ENCODE results near the gene FREM1.
"Not testable (repeated sequence)": the region's sequence is repeated elsewhere in the genome, so short reads cannot be mapped to it uniquely, and the experiment has no call there.

FREM1 gene, protein sequence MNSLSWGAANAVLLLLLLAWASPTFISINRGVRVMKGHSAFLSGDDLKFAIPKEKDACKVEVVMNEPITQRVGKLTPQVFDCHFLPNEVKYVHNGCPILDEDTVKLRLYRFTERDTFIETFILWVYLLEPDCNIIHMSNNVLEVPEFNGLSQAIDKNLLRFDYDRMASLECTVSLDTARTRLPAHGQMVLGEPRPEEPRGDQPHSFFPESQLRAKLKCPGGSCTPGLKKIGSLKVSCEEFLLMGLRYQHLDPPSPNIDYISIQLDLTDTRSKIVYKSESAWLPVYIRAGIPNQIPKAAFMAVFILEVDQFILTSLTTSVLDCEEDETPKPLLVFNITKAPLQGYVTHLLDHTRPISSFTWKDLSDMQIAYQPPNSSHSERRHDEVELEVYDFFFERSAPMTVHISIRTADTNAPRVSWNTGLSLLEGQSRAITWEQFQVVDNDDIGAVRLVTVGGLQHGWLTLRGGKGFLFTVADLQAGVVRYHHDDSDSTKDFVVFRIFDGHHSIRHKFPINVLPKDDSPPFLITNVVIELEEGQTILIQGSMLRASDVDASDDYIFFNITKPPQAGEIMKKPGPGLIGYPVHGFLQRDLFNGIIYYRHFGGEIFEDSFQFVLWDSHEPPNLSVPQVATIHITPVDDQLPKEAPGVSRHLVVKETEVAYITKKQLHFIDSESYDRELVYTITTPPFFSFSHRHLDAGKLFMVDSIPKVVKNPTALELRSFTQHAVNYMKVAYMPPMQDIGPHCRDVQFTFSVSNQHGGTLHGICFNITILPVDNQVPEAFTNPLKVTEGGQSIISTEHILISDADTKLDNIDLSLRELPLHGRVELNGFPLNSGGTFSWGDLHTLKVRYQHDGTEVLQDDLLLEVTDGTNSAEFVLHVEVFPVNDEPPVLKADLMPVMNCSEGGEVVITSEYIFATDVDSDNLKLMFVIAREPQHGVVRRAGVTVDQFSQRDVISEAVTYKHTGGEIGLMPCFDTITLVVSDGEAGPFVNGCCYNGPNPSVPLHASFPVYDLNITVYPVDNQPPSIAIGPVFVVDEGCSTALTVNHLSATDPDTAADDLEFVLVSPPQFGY (N-terminal part only)

DNA sequence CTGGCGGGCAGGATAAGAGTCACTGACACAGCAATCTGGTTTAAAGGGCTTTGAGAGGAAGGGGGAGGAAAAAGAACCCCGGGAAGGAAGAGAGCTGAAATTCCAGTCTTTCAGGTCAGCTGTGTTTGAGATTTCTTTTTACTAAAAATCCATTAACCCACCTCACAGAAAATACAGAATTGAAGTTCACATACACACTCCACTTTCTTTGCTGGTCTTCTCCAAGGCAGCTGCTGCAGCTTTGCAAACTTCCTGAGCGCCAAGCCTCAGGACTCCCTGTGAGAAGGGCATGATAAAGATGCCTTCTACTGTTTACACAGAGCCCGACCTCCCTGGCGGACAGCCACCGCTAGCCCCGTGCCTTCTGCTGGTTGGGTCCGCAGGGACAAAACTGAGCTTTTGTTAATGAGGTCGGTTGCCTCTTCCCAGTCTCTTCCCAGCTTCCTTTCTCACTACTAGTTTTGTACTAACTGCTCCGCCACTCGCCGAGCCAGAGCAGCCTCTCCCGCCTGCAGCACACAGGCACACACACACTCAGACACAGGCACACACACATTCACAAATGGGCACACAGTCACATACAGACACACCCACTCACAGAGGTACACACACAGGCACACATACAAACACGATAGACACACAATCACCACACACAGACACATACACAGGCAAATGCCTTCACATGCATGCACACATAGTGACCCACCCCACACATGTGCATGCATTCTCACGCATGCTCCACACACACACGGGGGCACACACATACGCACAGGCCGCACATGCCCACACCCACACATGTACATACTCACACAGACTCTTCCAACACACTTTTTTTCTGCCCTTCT, at the start of gene FREM1:
TSS of gene FREM1 (minus strand) at position 468 of the 845 bp plus-strand sequence. CDS start 41,451 bp downstream, outside the sequence.
- DNase-seq = no peak

DNA sequence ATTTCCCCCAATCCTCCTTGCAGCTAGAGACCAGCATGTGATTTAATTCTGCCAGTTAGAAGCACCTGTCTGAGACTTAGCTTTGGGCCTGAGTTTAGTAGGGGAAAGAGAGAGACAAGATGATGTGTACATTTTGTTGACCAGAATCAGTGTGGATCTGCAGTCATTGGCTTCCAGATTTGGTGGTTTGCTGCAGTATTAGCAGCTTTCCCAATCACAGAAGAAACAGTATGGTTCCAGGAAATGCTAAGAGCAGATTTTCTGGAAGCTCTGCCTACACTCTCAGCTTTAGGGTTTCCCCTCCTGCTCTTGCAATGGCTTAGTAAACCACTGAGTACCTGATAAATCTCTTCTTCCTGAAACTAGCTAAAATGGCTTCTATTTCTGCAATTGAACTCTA, 48.8 kb upstream of the FREM1 start:
- no peak for DNase-seq

DNA sequence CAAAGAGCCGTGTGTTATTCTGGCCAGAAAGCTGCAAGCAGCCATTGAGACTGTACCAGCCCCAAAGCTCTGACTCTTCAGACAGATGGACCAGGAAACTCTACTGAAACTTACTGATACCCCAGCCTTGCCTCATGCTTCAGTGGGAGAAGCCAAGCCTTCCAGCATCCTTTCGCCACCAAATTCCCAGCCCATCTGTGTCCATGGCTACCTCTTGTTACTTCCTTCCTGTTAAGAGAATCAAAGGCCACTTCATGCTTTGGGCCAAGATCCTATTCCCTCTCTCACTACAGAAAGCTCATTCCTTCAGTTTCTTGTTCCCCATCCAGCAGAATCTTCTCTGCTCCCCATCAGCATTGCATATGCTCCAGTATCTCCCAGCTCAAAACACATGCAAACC, 46.9 kb upstream of the FREM1 start:
- no peak for DNase-seq

DNA sequence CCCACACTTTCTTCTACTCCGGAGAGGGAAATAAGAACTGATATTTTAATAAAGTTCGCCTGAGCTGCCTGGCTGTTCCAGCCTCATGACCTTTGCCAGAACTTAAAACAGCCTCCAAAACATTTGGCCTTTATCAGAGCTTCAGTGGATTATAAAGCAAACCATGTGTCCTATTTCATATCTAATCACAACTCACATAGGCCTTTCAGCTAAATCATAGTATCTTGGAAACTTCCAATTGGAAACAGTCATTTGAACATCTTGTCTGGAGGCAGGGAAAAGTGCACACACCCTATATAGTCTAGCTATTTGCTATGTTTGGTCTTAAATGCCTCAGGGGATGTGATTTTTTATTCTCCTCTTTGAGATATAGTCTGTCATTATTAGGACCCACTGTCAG, 46.0 kb upstream of the FREM1 start:
- no peak for DNase-seq

DNA sequence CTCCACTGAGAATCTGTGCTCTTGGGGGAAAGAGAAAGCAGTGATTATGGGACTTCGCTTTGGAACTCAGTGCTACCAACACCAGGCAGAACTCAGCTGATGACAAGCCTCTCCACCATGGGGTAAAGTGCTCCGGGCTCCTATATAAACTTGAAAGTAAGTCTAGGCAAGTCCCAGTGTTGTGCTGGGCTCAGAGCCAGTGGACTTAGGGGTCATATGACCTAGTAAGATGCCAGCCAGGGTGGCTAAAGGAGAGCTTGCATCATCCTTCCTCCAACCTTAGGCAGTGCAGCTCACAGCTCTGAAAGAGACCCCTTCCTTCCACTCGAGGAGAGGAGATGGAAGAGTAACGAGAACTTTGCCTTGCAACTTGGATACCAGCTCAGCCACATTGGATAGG, 35.1 kb upstream of the FREM1 start:
- DNase-seq = no peak

DNA sequence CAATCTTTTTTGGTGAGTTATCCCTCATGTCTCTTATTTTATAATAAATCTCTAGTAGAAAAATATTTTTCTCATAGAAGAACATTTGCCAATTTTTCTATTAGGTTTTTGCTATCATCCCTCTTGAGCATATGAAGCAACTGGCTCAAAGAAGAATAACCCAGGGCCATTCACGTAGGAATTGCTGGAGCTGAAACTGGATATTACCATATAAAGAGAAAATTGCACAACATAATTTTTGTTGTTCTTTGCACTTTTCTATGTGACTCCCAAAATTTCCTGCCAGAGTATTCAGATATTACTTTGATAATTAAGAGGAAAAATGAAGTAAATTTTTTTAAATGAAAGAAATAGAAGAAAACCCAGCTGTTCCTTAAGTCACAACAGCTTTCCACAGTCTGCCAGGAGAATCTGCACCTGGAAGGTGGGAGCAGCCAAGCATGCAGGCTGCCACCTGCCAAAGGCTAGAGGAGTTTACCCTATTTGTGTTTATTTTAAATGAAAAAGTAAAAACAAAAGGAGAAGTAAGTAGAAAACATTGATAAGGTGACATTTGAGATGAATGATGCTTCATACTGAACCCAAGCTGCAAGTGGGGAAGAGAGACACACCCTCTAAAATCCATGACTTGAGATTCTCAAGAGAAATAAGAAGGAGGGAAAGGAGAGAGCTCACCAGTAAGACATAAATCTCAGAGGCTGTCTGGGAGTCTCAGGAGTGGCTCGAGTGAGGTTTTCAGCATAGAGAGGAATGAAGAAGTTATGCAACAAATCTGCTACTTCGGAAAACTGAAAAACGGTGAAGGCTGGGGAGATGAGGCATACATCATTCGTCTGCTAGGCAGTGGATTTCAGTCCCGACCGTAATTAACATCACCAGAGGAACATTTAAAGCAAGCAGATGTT, 31.5 kb upstream of the FREM1 start:
- DNase-seq = no peak

DNA sequence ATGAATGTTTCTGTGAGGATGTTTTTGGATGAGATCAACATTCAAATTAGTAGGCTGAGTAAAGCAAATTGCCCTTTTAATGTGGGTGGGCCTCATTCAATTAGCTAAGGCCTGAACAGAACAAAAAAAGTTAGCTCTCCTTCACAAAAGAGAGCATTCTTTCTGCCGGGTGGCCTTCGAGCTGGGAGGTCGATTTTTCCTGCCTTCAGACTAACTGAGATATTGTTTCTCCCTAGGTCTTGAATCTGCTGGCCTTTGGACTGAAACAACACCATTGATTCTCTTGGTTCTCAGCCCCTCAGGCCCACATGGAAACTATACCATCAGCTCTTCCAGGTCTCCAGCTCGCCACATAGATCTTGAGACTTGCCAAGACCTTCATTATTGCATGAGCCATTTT, 29.1 kb upstream of the FREM1 start:
- DNase-seq = no peak

DNA sequence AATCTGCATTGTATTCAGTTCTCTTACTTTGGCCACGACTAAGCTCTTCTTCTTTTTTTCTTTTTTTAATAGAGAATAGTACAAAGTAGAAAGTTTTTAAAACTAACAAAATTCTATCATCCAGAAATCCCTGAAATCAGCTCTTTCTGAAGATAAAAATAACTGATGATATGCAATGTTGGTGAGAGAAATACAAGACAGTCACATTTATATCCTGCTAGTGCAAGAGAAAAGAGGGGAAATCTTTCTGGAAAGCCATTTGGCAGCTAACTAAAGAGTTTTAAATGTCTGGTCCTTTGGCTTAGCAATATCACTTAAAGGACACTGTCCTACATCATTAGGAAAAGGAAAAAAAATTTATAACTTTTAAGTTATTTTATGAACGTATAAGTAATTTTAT, 27.0 kb upstream of the FREM1 start:
- no peak for DNase-seq

DNA sequence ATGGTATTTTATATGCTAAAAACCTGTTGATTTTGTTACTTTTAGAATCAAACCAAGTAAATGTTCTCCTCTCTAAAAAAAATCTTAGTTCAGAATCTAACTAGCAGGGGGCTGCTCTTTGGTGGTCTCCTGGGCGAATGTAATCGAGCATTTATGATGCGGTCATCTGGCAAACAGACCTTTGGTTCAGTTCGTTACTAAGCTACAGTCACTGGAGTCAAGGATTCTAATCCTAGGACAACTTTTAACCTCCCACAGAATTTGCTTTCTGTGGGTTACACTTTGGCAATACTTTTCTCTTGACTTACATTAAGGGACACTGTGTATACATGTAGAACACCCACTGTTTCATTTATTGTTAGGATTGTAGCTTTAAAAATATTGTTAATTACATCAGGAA, 26.3 kb upstream of the FREM1 start:
- DNase-seq = no peak

DNA sequence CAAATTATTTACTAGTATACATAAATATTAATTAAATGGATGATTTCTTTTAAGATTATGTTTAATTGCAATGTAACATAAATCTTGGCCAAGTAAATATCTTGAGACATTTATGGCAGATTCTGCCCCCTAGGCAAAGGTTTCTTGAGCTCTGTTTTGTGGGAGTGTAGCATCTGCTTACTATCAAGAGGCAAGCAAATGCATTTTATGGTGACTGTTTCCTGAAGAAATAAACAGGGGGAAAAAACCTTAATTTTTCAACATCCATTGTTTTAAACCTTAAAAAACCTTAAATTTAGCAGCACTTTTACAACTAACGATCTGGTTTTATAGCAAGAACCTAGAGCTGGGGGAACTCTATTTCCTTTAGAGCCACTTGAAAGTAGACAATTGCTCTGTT, 25.7 kb upstream of the FREM1 start:
- DNase-seq = no peak

DNA sequence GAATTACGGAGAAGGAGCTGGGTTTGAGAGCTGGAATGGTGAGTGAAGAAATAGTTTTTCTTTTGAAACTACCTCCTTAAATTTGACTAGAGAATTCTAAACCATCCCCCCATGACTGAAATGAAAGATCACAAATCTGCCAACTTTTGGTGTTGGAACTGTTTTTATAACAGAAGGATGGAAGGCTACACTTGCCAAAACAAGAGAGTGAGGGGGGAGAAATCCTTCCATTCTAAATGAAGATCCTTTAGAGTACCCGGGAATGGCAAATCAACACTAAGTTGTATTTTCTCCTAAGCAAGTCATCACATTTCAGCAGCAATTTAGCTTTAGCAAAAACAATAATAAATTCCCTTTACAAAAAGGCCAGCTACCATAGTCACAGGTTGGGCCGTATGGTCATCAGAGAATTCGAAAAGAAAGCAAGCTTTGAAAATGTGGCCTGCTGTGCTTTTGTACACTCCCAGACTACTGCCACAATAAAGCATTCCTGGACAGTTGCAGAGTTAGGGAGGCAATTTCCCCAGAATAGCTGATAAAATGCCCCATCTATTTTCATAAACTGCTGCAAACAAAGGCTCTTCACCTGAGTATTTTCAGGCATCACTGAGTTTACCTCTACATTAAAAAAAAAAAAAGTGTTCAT, 25.0 kb upstream of the FREM1 start:
- DNase-seq = no peak

DNA sequence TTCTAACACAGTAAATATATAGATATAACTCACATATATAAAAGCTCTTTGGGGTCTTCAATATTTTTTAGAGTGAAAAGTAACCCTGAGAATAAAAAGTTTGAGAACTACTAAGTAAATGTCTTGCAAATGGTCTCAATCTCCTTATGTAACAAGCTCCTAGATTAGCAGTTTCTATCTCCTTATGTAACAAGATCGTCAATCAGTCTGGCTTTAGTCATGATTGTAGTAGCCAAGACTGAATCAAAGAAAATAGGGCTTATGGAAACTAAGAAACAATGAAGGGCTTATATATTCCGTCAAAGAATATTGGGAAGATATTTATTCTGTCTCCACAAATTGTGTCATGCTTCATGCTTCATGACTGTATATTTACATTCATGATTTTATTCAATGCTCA, 22.4 kb upstream of the FREM1 start:
- no peak for DNase-seq

DNA sequence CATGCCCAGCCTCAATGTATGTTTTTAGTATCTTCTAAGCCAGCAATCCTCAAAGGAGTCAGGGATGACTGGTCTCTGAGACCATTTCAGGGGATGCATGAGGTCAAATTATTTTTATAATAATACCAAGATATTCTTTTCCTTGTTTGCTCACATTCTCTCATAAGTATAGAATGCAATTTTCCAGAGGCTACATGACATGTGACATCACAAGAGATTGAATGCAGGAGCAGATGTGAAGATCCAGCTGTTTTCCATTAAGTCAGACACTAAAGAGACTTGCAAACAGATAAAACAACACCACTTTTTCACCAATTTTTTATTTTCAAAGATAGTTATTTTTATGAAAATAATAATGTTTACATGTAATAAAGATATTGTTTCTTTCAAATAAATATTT, 22.0 kb upstream of the FREM1 start:
- DNase-seq = no peak

DNA sequence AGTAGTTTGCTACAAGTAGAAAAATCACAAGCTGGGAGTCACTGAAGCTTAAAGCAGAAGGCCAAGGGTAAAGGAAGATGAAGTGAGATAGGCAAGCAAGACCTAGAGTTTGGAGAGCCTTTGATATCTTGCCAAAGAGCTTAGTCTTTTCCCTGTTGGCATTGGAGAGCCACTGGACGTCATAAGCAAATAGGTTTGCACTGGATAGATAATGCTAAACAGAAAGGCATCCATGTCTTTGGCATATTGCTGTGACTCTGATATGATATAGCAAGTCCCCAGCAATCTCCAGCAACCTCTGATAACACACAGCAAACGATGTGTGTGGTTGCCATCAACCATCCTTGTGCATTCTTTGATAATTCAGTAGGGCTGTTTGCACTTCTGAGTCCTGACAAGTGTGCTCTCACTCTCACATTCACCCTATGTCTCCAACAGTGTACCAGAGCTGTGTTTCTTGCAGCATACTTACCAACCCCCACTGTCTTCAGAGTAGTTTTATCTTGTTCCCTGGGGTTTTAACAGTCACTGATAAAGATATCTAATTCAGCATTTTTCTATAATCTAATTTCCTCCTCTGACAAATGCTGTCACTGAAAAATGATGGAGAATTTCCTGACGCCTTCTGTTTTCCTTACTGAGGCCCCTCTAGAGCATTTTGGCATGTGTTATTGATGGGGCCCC, 16.9 kb upstream of the FREM1 start:
- no peak for DNase-seq

DNA sequence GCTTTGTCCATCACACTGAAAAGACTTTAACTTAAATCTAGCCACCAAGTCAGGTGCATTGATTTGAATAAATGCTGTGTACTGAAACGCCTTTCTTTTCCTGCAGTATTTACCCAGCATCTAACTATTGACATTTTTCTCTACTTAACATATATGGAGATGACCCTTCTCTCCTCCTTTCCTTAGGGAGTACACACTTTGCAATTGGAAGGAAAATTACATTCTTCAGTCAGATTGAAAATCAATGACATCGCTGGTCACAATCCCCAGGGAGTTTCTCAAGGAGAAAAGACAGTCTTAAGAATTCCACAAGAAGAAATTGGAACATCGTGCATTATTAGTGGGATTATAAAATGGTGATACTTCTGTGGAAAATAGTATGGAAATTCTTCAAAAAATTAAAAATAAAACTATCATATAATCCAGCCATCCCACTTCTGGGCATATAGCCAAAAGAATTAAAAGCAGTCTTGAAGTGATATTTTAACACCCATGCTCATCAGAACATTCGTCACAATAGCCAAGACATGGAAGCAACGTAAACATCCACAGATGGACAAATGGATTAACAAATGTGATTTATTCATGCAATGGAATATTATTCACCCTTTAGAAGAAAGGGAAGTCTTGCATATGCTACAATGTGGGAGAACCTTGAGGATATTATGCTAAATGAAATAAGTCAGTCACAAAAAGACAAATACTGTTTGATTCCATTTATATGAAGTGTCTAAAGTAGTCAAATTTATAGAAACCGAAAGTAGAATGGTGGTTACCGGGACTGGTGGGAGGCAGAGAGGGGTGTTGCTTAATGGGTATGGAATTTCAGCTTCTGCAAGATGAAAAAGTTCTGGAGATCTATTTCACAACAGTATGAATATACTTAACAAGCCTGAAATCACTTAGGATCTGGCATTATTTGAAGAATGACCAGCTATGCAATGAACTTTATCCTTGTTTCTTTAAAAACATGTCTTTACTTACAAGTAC, 14.3 kb upstream of the FREM1 start:
- no peak for DNase-seq

DNA sequence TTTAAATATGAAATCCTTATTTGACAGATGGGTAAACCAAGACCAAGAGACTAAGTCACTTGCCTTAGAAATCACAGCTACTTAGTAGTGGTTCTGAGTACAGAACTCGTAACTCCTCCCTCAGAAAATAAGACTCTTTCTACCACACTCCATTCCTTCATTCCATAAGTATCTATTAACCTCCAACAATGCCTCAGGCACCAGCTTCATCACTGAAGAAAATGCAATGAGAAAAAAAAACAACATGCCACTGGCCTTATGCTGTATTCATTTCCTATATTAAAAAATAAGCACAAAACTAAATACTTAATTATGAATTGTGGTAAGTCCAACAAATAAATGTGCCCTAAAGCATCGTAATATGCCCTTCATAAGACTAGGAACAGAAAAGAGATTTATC, 13.5 kb upstream of the FREM1 start:
- no peak for DNase-seq

DNA sequence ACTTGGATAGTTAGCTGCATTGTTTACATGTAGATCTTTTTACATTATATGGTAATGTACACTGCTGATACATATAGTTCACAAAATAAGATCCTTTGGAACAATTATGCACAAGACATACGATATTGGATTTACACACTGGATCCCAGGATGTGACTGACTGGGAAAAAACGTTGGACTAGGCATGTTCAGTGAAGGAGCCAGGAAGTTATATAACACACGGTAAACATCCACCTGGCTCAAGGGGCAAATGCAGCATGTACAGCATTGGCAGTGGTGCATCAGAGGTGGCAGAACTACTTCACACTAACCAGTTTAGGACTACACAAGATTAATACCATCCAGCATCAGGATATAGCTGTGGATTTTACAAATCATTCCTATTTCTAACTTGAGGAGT, 10.6 kb upstream of the FREM1 start:
- DNase-seq = not testable (repeated sequence)

DNA sequence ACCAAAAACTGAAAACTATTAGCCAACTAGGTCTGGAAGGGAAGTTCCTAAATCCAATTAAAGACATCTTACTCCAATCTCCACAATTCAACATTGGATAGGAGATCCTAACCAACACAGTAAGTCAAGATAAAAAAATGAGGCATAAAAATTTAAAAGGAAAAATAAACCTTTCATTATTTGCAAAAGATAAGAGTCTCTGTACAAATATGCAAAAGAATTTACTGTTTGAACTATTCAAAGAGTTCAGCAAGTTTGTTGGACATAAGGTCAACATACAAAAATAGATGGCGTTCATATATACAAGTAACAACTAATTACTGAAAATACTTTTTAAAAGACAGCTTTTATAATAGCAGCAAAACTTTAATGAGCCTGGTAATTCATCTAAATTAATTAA, 3.1 kb upstream of the FREM1 start:
- DNase-seq = no peak

DNA sequence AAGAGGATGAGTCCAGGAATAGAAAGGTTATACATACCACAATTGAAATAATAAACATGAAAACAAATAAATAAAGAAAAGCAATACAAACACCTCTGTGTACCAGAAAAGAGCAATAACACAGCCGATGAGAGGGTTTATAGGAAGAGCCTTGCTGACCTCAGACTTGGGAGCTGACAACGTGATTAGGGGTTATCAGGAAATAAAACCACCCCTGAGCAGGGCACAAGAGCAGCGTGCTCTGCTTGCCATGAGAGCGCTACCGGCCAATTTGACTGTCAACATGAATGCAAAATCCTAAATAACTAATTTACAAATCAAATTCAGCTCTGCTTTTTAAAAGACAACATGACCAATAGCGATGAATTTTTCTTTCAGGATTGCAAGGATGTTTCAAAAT, 2.6 kb upstream of the FREM1 start:
- DNase-seq = no peak

Data from CD4-positive, alpha-beta T cell treated with Interleukin-21 for 1 hour (primary cell).